HUDEP-2 (cell line): ENCODE data around the gene OXGR1.
"Not testable (repeated sequence)": the region's sequence is repeated elsewhere in the genome, so short reads cannot be mapped to it uniquely, and the experiment has no call there.

ENCODE experiments used
- DNase-seq, 76 experiments: peaks; one replicate each; lab custom pipeline; 2025; ENCODE audit not compliant: unreplicated experiment in 76 of 76; lab: John Stamatoyannopoulos, UW

OXGR1 gene

GRCh38 chr13:97005625-97006262 is 11.5 kb upstream of the OXGR1 start:
- DNase-seq, result no peak

GRCh38 chr13:97004886-97005285 is 10.6 kb upstream of the OXGR1 start:
- DNase-seq, result no peak

GRCh38 chr13:97004096-97004876 is 10.0 kb upstream of the OXGR1 start:
- no peak for DNase-seq

GRCh38 chr13:97003071-97003470 is 8.8 kb upstream of the OXGR1 start:
- no peak for DNase-seq

GRCh38 chr13:97002581-97002980 is 8.3 kb upstream of the OXGR1 start:
- no peak for DNase-seq

GRCh38 chr13:97001636-97002035 is 7.4 kb upstream of the OXGR1 start:
- DNase-seq, result no peak

GRCh38 chr13:97000295-97000925 is 6.1 kb upstream of the OXGR1 start:
- DNase-seq, result no peak

GRCh38 chr13:96999091-96999490 is 4.8 kb upstream of the OXGR1 start:
- DNase-seq, result no peak

GRCh38 chr13:96998051-96998450 is 3.8 kb upstream of the OXGR1 start:
- no peak for DNase-seq

- DNase-seq, result no peak
These were observed 2.6 kb upstream of the OXGR1 start for GRCh38 chr13:96996886-96997285.

GRCh38 chr13:96996107-96996506 is 1.8 kb upstream of the OXGR1 start:
- DNase-seq, result no peak

- DNase-seq, result no peak
These were observed 575 bp upstream of the OXGR1 start for GRCh38 chr13:96994858-96995243.

- DNase-seq, result no peak
These were observed 651 bp downstream of the OXGR1 start for GRCh38 chr13:96993634-96994016.

GRCh38 chr13:96992633-96993032 is 1.6 kb downstream of the OXGR1 start:
- no peak for DNase-seq

GRCh38 chr13:96991072-96991471 is 3.2 kb downstream of the OXGR1 start:
- DNase-seq, result no peak

- no peak for DNase-seq
These were observed 5.8 kb downstream of the OXGR1 start for GRCh38 chr13:96988441-96988840.

GRCh38 chr13:96984051-96984508 is 10.2 kb downstream of the OXGR1 start:
- DNase-seq, result peak in 2 of 76 experiments; percentile 2 to 27

- DNase-seq, result no peak
These were observed 11.6 kb downstream of the OXGR1 start for GRCh38 chr13:96982672-96983071.

- not testable (repeated sequence) for DNase-seq
These were observed 14.4 kb downstream of the OXGR1 start for GRCh38 chr13:96979861-96980260.

- DNase-seq, result no peak
These were observed 26.2 kb downstream of the OXGR1 start for GRCh38 chr13:96968027-96968426.

GRCh38 chr13:96967248-96967745 is 27.0 kb downstream of the OXGR1 start:
- peak in 15 of 76 experiments; percentile 1 to 39 (median 13) for DNase-seq
